ENCODE results near the gene NFATC1.

Gene NFATC1

GRCh38 chr18:79424880-79425568 is 29.3 kb downstream of the NFATC1 start:
- DNase-seq: no peak

GRCh38 chr18:79425569-79425886 is 29.8 kb downstream of the NFATC1 start:
- DNase-seq: no peak

GRCh38 chr18:79426376-79427300 is 30.9 kb downstream of the NFATC1 start:
- no peak for DNase-seq

- no peak for DNase-seq
Observed at GRCh38 chr18:79427368-79428225, 31.9 kb downstream of the NFATC1 start.

GRCh38 chr18:79428287-79428686 is 32.6 kb downstream of the NFATC1 start:
- DNase-seq: no peak

- DNase-seq: no peak
Observed at GRCh38 chr18:79429381-79429780, 33.7 kb downstream of the NFATC1 start.

GRCh38 chr18:79429785-79430281 is 34.1 kb downstream of the NFATC1 start:
- no peak for DNase-seq

- no peak for DNase-seq
Observed at GRCh38 chr18:79432376-79433120, 36.8 kb downstream of the NFATC1 start.

GRCh38 chr18:79433431-79433830 is 37.7 kb downstream of the NFATC1 start:
- DNase-seq: no peak

GRCh38 chr18:79434607-79435401 is 39.1 kb downstream of the NFATC1 start:
- peak; percentile 83 for DNase-seq

GRCh38 chr18:79436556-79437275 is 41.0 kb downstream of the NFATC1 start:
- DNase-seq: no peak

GRCh38 chr18:79438089-79438897 is 42.6 kb downstream of the NFATC1 start:
- DNase-seq: no peak

GRCh38 chr18:79438898-79439627 is 43.3 kb downstream of the NFATC1 start:
- DNase-seq: no peak

GRCh38 chr18:79439628-79440023 is 43.9 kb downstream of the NFATC1 start:
- no peak for DNase-seq

- DNase-seq: no peak
Observed at GRCh38 chr18:79440316-79441110, 44.8 kb downstream of the NFATC1 start.

GRCh38 chr18:79441420-79441819 is 45.7 kb downstream of the NFATC1 start:
- no peak for DNase-seq

- no peak for DNase-seq
Observed at GRCh38 chr18:79442508-79443221, 46.9 kb downstream of the NFATC1 start.

- DNase-seq: no peak
Observed at GRCh38 chr18:79445221-79445620, 49.5 kb downstream of the NFATC1 start.
